AG08395 (cell line): ENCODE measurements around the gene EPHX1.
"Not testable (repeated sequence)": the region's sequence is repeated elsewhere in the genome, so short reads cannot be mapped to it uniquely, and the experiment has no call there.

Experiments
- DNase-seq: peaks from one replicate; pipeline ENCODE4 v3.0.0; 2012; ENCODE audit warnings: mixed read lengths, low spot score

Gene EPHX1

DNA sequence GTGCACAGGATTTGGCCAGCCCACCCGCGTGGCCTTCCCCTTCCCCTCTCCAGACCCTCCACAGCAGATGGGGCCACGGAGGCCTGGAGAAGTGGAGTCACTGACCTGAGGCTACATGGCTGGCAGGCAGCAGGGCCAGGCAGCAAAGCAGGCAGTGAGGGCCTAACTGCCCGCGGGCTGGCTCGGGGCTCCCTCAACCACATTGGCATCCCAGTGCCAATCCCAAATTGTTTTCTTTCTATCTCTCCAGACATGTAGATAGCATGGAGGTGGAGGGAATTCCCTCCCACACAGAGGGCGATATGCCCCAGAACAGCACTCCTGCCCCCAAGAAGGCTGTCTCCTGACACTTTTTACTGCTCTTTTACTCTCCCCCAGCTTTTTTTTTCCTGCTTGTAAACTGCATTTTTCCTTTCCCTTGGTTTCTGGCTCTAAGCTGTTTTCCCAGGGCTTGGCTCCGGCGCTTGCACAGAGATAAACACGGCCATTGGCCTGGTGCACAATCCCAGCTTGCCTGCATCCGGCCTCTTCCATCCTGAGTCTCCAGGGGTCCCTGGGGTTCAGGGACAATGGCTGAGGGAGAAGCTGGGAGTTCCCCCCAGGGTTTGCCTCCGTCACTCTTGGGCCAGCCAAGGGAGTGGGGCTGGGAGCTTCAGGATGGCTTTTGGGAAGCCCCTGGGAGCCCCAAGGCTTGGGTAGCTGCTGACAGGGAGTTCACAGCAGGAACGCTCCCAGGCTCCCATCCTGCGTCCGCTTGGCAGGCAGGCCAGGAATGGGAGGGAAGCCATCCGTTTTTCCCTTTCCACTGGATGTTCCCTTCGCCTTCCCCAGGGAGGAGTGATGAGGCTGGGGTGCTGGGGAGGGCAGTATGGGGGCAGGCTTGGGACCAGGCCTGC, 7.0 kb downstream of the EPHX1 start:
- peak; percentile 28 for DNase-seq

DNA sequence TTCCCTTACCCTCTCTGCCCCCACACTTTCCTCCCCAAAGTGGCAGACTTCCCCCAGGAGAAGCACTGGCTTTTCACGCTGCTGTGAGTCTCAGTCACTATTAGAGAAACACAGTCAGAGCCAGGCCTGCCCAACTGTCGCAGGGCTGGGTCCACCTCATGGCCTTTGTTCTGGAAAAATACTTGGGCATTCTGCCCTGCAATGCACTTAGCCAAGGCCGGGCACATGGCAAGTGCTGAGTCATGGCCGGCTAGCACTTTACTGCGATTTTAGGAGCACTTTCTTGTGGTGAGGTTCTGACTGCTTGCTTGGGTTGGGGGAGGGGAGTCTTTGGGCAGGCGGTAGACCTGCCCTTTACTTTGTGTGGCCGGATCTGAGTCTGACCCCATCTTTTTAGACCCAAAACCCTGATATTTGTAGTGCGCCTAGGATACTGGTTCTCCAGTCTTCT, 7.7 kb downstream of the EPHX1 start:
- peak; percentile 93 for DNase-seq

DNA sequence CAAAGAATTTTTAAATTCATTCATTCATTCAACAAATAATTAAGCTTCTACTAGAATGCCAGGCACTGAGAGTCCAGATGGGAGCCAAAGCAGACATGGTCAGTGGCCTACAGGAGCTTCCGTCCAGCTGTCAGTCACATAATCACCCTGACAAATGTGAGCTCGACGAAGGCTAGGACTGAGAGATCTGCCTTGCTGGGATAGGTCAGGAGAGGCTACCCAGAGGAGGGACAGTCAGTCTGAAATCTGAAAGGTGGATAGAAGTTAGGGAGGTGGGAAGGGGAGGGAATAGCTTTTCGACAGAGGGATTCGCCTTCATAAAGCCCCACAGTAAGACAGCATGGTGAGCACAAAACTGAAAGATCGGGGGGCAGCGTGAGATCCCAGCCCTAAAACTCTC, 8.3 kb downstream of the EPHX1 start:
- no peak for DNase-seq

DNA sequence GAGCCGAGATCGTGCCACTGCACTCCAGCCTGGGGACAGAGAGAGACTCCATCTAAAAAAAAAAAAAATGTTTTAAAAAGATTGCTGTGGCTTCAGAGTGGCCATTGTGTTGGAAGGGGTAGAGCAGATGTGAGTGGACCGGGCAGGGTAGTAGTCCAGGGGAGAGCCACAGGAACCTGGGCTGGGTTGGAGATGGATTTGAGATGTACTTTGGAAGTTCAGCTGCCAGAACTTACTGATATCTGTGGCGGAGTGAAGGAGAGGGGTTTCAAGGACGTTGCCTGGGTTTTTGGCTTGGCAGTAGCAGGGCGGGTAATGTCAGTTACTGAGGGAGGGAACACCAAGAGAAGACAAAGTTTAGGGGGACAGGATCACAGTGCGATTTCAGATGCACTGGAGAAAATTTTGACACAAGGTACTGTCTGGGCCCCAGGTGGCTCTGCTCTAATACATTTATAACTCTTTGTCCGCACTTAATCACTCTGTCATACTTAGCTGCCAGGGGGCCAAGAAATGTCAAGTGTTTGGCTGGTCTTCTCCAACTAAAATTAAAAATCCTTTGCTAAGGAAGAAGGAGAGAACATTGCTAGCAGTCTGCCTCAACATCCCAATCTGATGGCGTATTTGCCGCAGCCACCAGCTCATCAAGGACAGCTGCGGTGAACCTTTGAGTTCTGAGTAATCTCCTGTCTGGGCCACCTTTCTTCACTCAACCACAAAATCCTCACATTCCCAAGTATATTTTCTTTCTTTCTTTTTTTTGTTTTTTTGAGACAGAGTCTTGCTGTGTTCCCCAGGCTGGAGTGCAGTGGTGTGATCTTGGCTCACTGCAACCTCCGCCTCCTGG, 9.6 kb downstream of the EPHX1 start:
- no peak for DNase-seq

DNA sequence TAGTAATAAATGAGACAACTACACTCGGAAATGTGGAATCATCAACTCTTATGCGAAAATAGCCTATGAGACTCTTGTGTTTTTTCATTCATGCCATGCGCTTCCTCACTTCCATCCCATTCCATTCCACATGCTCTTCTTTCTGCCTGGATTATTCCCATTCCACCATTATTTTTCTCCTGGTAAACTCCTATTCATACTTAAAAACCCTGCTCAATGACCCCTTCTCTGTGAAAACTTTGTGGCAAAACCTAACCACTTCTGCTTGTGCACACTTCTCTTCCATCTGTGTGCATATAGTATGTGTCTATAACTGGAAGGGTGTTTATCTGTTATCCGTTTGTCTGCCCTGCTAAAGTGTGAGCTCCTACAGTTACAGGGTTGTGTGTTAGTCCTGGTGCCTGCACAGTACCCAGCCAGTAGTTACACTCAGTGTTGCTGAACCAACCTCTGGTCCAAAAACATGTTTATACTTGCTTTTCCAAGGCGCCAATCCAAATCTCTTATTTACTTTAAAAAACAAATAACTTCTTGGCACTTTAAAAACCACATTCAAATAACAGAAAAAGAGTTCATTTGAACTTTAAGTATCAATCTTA, 10.7 kb downstream of the EPHX1 start:
- DNase-seq: no peak

DNA sequence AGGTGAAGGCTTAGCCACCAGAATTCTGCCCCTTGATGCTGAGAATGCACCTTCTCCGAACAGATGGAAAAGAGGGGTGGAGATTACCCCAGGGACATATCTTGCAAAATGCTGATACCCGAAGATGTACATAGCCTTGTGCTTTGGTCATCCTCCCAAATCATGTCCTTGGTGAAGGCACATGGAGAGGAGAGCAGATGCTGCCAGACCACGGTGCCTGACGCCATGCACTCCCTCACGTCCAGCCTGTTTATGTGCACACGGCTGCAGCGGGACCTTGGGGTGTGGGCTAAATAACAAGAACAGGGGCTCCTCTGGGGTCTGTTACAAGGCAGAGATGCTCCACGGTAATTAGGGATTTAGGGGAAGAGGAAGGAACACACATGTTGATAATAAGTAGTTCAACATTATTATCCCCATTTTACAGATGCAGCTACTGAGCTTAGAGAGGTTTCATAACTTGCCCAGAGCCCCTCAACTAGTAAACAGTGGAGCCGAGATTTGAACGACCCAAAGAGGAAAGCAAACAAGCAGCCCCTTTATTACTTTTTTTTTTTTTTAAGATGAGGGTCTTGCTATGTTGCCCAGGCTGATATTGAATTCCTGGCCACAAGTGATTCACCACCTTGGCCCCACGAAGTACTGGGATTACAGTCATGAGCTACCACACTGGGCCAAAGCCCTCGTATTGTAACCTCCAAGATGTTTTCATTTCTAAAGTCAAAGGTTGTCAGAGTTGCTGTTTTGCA, 12.9 kb downstream of the EPHX1 start:
- no peak for DNase-seq

DNA sequence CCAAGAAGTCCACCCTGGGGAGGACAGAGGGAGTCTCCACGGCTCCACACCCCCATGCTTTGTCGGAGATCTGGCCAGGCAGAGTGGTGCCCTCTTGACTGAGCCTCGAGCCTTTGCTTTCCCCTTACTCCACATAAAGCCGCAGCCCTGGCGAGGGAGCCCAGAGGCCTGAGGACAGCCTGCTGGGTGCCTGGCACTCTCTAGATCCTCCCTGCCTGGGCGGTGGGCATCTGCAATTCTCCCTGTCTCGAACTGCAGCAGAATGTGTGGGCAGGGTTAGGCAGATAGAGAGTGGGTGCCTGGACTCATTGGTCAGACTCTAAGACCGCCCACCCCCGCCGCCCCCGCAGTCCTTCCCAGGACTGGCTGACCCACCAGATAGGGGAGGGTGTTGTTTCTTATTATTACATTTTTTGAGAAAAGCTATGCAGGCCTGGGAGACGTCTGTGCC, 13.9 kb downstream of the EPHX1 start:
- DNase-seq: no peak

DNA sequence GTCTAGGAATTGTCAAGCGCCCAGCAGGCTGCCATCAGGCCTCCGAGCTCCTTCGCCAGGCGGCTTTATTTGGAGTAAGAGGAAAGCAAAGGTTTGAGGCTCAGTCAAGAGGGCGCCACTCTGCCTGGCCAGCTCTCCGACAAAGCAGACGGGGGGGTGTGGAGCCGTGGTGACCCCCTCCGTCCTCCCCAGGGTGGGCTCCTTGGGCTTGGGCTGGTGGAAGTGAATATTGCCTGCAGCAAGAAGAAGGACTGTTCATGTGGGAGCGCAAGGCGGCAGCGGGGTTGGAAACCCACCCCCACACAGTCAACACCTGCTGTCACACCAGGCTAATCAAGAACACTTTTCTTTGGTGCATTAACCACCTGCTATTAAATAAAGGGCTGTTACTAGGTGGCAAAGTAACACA, 14.6 kb downstream of the EPHX1 start:
- no peak for DNase-seq

DNA sequence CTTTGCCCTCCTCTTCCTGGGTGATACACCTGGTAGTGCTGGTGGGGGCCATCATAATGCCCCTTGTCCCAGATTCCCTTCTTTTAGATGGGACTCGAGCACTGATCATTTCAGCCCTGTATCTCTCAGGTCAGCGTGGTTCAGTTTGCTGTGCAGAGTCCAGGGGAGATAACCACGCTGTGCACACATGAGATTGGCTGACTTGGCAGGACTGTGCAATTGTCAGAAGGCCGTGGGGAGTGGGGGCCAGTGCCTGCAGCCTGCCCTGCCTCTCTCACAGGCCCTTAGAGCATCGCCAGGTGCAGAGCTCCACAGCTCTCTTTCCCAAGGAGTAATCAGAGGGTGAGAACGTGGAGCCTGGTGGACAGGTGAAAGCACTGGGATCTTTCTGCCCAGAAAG, 15.2 kb downstream of the EPHX1 start:
- DNase-seq: no peak

DNA sequence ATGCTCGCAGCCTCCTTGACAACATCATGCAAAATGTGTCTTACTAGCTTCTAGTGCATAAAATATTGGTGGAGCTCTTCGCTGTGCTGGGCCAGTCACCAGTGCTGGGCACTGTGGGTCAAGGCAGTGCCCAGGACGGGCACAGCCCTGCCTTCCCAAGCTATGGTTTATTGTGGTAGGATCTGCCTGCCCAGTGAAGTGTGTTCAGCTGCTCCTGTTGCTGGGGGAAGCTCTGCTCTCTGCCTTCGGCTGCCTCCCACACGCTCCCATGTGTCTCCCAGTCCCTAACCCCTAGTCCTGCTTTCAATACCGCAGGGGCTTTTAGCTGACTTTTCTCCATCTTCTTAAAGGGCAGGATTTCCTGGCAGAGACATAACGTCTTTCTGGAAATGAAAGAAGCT, 15.7 kb downstream of the EPHX1 start:
- DNase-seq: no peak

DNA sequence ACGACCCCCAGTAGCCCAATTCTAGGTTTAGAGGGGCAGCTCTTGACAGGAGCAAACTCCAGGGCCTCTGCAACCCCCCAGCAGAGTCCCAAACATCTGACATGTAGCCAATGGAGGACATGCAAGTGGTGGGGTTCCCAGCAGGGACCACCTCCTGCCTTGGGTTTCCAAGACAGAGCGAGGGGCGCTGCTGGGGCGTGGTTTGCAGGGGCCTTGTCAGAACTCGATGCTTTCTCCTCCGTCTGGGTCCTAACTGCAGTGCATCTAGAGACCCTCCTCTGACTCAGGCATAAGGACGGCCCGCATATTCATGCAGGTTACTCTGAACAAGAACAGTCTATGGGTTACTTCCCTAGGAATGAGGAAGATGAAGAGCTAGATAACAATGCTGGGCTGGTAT, 17.2 kb downstream of the EPHX1 start:
- no peak for DNase-seq

DNA sequence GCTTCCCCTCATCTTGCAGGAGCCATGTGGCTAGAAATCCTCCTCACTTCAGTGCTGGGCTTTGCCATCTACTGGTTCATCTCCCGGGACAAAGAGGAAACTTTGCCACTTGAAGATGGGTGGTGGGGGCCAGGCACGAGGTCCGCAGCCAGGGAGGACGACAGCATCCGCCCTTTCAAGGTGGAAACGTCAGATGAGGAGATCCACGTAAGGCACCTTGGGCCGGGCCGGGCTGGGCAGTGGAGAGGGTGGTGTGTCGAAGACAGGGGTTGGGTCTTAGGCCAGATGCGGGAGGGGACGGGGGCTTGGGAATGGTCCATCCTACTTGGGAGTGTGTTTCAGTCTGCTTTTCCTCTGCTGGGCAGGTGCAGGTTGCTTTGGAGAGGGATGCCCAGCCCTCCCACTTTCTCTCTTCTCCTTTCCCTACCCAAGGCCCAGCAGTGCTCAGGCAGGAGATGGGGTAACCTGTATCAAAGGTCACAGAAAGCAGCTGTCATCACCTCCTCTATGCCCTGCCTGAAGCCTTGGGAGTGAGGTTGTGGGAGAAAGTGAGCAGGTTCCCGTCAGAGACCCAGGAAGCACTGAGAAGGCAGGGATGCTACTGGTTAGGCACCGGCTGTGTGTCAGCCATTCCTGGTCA, 18.9 kb downstream of the EPHX1 start:
- DNase-seq: no peak

DNA sequence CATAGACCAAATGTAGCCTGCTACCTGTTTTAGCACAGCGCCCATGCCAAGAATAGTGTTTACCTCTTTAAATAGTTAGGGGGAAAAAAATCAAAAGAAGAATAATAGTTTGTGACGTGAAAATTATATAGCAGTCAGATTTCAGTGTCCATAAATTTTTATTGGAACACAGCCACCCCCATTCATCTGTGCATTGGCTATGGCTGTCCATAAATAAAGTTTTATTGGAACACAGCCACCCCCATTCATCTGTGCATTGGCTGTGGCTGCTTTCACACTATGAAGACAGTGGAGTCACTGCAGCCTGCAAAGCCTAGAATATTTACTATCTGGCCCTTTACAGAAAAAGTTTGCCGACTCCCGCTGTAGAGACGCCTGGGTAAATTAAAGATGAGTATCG, 20.9 kb downstream of the EPHX1 start:
- DNase-seq: no peak

DNA sequence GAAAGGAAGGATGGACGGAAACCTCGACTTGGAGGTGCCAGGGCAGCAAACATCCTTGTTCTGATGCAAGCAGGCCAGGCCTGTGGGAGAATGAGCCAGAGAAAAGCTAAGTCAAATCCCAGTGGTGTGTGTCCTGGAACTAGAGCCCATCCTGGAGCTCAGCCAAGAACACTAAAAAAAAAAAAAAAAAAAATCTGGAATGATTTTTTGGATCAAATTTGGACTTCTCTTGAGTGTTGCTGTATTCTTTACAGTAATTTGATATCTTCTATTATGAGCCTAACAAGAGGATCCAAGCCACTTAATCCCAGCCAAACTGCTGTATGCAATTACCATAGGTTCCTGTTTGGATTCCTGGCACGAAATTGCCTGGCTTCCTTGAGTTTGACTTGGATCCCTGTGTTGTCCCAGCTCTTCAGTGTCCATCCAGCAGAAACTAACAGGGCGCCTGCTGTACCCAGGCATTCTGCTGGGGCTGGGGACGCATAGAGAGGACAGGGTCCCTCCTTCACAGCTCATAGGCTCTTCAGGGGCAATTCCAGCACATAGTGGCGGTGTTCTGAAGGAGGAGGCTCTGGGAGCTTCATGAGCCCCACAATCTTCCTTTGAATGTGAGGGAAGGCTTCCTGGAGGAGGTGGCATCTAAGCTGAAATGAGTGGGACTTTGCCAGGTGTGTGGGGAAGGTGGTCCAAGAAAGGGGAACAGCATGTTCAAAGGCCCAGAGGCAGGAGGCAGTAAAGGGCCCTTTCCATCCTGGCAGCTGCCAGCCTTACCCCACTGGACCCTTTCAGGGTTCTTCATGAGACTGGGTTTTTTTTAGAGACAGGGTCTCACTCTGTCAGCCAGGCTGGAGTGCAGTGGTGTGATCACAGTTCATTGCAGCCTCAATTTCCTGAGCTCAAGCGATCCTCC, 24.7 kb downstream of the EPHX1 start:
- peak; percentile 89 for DNase-seq

DNA sequence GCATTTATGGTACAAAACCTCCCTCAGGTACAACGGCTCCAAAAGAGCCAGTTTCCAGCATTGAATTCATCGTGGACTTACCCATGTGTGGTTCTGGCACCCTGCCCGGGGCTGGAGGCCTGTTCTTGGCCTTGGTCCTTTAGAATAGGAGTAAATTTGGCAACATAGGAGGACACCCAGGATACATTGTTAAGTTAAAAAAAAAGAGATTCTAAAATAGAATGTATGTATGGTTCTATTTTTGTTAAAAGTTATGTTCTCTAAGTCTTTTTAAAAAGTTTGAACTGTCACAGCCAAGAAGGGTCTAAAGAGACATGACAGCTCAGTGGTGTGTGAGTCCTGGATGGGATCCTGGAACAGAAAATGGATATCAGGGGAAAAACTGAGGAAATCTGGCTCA, 25.9 kb downstream of the EPHX1 start:
- peak; percentile 26 for DNase-seq

DNA sequence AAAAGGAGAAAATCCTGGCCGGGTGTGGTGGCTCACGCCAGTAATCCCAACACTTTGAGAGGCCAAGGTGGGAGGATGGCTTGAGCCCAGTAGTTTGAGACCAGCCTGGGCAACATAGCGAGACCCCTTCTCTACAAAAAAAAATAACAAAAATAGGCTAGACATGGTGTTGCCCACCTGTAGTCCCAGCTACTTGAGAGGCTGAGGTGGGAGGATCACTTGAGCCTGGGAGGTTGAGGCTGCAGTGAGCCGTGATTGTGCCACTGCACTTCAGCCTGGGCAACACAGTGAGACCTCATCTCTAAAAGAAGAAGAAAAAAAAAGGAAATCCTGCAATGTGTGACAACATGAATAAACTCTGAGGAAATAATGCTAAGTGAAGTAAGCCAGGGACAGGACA, 26.4 kb downstream of the EPHX1 start:
- not testable (repeated sequence) for DNase-seq

DNA sequence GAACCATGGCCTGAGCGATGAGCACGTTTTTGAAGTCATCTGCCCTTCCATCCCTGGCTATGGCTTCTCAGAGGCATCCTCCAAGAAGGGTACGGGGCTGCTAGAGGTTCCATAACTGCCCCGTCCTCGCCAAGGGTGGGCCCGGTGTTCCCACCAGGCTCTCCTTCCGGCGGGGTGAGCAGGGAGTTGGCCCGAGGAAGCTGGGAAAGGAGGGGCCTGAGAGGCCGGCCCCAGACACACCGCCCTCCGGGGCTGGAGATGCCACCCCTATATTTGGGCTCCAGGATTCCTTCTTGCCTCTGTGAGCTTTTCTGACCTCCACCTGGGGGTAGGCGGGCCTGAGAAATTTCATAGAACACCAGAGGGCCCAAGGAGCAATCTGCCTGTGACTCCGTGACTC, 28.9 kb downstream of the EPHX1 start:
- no peak for DNase-seq

DNA sequence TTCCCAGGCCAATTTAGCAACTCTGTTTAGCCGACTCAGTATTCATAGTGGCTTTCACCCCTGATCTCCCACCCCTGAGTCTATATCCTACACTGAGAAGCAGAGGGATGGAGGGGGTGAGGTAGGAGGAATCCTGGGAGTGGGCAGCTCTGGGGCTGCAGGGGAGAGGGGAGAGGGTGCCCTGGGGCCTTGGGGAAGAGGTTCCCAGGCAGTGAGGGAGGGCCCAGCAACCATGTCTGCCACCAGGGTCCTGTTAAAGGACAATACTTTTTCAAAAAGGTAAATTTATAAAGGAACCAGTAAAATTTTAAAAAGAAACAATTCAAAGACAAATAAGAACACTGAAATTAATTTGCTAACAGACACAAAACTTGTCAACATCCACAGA, 30.3 kb downstream of the EPHX1 start:
- no peak for DNase-seq

DNA sequence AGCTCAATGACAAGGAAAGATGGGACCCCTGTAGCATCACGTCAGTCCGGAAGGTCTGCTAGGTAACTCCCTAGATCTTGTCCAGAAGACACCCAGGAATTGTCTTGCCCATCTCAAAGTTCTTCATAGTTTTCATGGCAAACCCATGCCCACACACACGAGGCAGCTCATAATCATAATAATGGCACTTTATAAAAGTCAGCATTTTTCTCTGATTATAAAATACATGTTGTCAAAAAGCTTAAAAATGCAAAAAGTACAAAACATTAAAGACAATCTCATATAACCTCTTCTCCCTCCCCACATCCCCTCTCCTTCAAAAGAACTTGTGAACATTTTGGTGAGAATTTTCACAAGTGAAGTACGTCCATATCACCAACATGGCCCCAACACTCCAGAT, 30.8 kb downstream of the EPHX1 start:
- no peak for DNase-seq

DNA sequence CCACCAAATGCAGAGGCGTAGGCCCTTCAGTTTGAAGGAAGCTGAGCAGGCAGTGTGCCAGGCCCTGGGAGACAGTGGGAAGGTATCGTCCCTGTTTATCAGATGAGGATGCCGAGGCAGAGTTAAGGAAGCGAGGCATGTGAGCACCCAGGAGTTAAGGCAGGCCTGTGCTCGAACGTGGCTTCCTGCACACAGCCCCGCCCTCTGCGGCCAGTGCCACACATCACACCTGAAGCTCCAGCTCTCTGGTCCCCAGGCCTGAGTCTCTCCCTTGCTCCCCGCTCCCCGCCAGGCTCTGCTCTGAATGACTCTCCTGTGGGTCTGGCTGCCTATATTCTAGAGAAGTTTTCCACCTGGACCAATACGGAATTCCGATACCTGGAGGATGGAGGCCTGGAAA, 32.1 kb downstream of the EPHX1 start:
- DNase-seq: no peak
